B cell (primary cell): ENCODE measurements around the gene PARP8. TPM values are rescaled to one million over a fixed set of nuclear protein-coding genes. Genes with fewer than 3 reads are reported as not detected.

Experiments used
- ATAC-seq: fragments of 200-7000 bp; cut with Tn5 transposase; one replicate; pipeline ENCODE4 v1.10.0; 2021; ENCODE audit warnings: low read depth, mild to moderate bottlenecking, moderate number of reproducible peaks, moderate library complexity
- CTCF ChIA-PET: fragments of 350-600 bp; sonication (Branson Sonifier 250); formaldehyde crosslinking; loops from one replicate; lab custom pipeline; 2021; ENCODE audit warnings: antibody characterized with exemption, inconsistent platforms; lab: Charles Lee
- POLR2A ChIA-PET: fragments of 350-600 bp; sonication (Branson Sonifier 250); formaldehyde crosslinking; loops from one replicate; lab custom pipeline; 2021; ENCODE audit warnings: antibody characterized with exemption; lab: Charles Lee
- DNase-seq: peaks from one replicate; pipeline ENCODE4 v3.0.0; 2013
- H2AFZ ChIP-seq: 2 replicates; pipeline ENCODE4 v1.6.1; 2012; ENCODE audit warnings: mild to moderate bottlenecking, low read depth, low read length; ENCODE audit not compliant: insufficient read depth, poor library complexity, severe bottlenecking
- H3K27ac ChIP-seq, 2 donors: 1 replicate in 1 of 2; 2 replicates in 1 of 2; pipeline ENCODE4 v1.5.1; 2012 to 2013; ENCODE audit warnings: low read length in 2 of 2, mild to moderate bottlenecking in 2 of 2, moderate library complexity in 1 of 2
- H3K27me3 ChIP-seq, 4 experiments: fragments of 200-600 bp in 1 of 4; sonication (generic) in 1 of 4; replicated peaks in 1 of 4; 1 replicate in 2 of 4; 2 replicates in 2 of 4; pipeline versions ENCODE4 v1.6.1 to v1.7.0; 2013 to 2016; ENCODE audit warnings: low read length in 3 of 4, mild to moderate bottlenecking in 2 of 4, mixed read lengths in 1 of 4, moderate library complexity in 1 of 4; ENCODE audit not compliant: insufficient read depth in 4 of 4, control insufficient read depth in 3 of 4; ENCODE audit errors: control extremely low read depth in 1 of 4
- H3K36me3 ChIP-seq, 2 experiments: replicated peaks in 1 of 2; 1 replicate in 1 of 2; 2 replicates in 1 of 2; pipeline versions ENCODE4 v1.6.1 to v1.7.1; 2013; ENCODE audit warnings: low read length in 1 of 2; ENCODE audit not compliant: insufficient read depth in 2 of 2, control insufficient read depth in 1 of 2; ENCODE audit errors: control extremely low read depth in 1 of 2, extremely low read depth in 1 of 2
- H3K4me1 ChIP-seq, 2 donors: fragments of 200-600 bp in 1 of 2; sonication (generic) in 1 of 2; 1 replicate in 1 of 2; 2 replicates in 1 of 2; pipeline versions ENCODE4 v1.5.1 to v1.6.1; 2013 to 2017; ENCODE audit warnings: low read length in 2 of 2; ENCODE audit not compliant: control insufficient read depth in 2 of 2, insufficient read depth in 2 of 2
- H3K4me2 ChIP-seq: replicated peaks from 2 replicates; pipeline ENCODE3; 2012; ENCODE audit warnings: mild to moderate bottlenecking, low read depth, low read length; ENCODE audit not compliant: poor library complexity, severe bottlenecking
- H3K4me3 ChIP-seq, 5 experiments: fragments of 200-600 bp in 1 of 5; sonication (generic) in 1 of 5; 1 replicate in 3 of 5; 2 replicates in 2 of 5; pipeline versions ENCODE4 v1.5.1 to v1.7.0; 2011 to 2016; ENCODE audit warnings: low read length in 4 of 5, mild to moderate bottlenecking in 4 of 5, low read depth in 2 of 5, control low read depth in 1 of 5, moderate library complexity in 1 of 5; ENCODE audit not compliant: insufficient read depth in 1 of 5; ENCODE audit errors: control extremely low read depth in 1 of 5, extremely low read depth in 1 of 5
- H3K79me2 ChIP-seq: fragments of 200-600 bp; sonication (generic); one replicate; pipeline ENCODE4 v1.6.0; 2016; ENCODE audit warnings: low read length; ENCODE audit not compliant: control insufficient read depth, insufficient read depth
- H3K9ac ChIP-seq: fragments of 200-600 bp; sonication (generic); 2 replicates; pipeline ENCODE4 v1.6.1; 2017; ENCODE audit warnings: mild to moderate bottlenecking, low read length, moderate library complexity
- H3K9me3 ChIP-seq, 3 donors: one replicate each; pipeline versions ENCODE4 v1.6.1 to v1.7.1; 2013; ENCODE audit warnings: low read length in 2 of 3; ENCODE audit not compliant: control insufficient read depth in 2 of 3, insufficient read depth in 1 of 3; ENCODE audit errors: control extremely low read depth in 1 of 3
- H4K20me1 ChIP-seq: 2 replicates; pipeline ENCODE4 v1.6.0; 2012; ENCODE audit warnings: mild to moderate bottlenecking, low read length; ENCODE audit not compliant: insufficient read depth, control insufficient read depth, poor library complexity, severe bottlenecking
- H3K27ac Mint-ChIP-seq: one replicate; pipeline ENCODE4 v1.8.0; 2021; ENCODE audit warnings: mixed read lengths
- H3K27me3 Mint-ChIP-seq: one replicate; pipeline ENCODE4 v1.8.0; 2021; ENCODE audit warnings: mixed read lengths
- H3K4me1 Mint-ChIP-seq: one replicate; pipeline ENCODE4 v1.8.0; 2021; ENCODE audit warnings: mixed read lengths
- H3K4me3 Mint-ChIP-seq: one replicate; pipeline ENCODE4 v1.8.0; 2021; ENCODE audit warnings: mixed read lengths
- H3K9me3 Mint-ChIP-seq: one replicate; pipeline ENCODE4 v1.8.0; 2022; ENCODE audit warnings: mixed read lengths; ENCODE audit not compliant: insufficient read depth
- CTCF ChIP-seq: fragments of 200-600 bp; IDR thresholded peaks from one replicate; pipeline ENCODE4 v1.8.0; 2022; ENCODE audit warnings: antibody characterized with exemption, mild to moderate bottlenecking
- EZH2 ChIP-seq: IDR thresholded peaks from 2 replicates; pipeline ENCODE4 v1.6.1; 2012; ENCODE audit warnings: borderline replicate concordance, low read depth, mild to moderate bottlenecking, moderate library complexity, low read length; ENCODE audit not compliant: insufficient read depth, poor library complexity, severe bottlenecking
- intact Hi-C: fragments of 100-400 bp; cut with micrococcal nuclease; formaldehyde crosslinking; loops from one replicate; pipeline ENCODE4 v1.10.0; 2022
- polyA plus RNA-seq: library from polyadenylated mRNA; depleted of rRNA; stranded (reverse); fragments of >200 nt; gene quantifications from 2 replicates; pipeline ENCODE4 v1.2.3, GENCODE V29; 2012
- total RNA-seq, 2 donors: library from RNA; stranded (reverse); fragments of 120-200 nt in 1 of 2; gene quantifications; 1 replicate in 1 of 2; 2 replicates in 1 of 2; pipeline versions ENCODE4 v1.2.3 to v1.2.4, GENCODE V29; 2013 to 2022

PARP8 gene
- total and polyA plus RNA-seq, 2 donors (not counting 1 experiment from before 2014, with no cell fraction given), result 36.2 to 83.6 TPM

- Histone ChIP-seq H3K27ac (no peak overlapping the region), H3K27me3 (no peaks in the 10 kb centered on the region), H3K4me3 (no peak overlapping the region), H2AFZ (no peak overlapping the region), H3K9me3 (no peaks in the 10 kb centered on the region), H3K79me2 (no peaks in the 10 kb centered on the region), H3K4me2 (no peak overlapping the region), H3K9ac (no peak overlapping the region), H3K36me3 (peaks cover 5 to 23% of the 10 kb centered on the region in 2 experiments), H3K4me1 (no peaks in the 10 kb centered on the region), H4K20me1 (no peaks in the 10 kb centered on the region)
- no peak overlapping the region for H3K4me3 Mint-ChIP-seq
- ChIA-PET POLR2A (no interaction called here), CTCF (no interaction called here)
- intact Hi-C loops, result no loop called here
- TF ChIP-seq CTCF (no peak), EZH2 (no peak)
- no peaks in the 10 kb centered on the region for H3K9me3 Mint-ChIP-seq
- DNase-seq (no peak), ATAC-seq (no peak)
- no peak overlapping the region for H3K27ac Mint-ChIP-seq
- H3K4me1 Mint-ChIP-seq, result no peaks in the 10 kb centered on the region
- H3K27me3 Mint-ChIP-seq, result no peaks in the 10 kb centered on the region
Observed at GRCh38 chr5:50839472-50839871, 173.0 kb downstream of the PARP8 start.

GRCh38 chr5:50843091-50843490 is 176.7 kb downstream of the PARP8 start:
- ATAC-seq, result no peak
- ChIA-PET POLR2A (no interaction called here), CTCF (no interaction called here)
- Mint-ChIP-seq H3K27me3 (no peaks in the 10 kb centered on the region), H3K4me3 (no peak overlapping the region), H3K27ac (no peak overlapping the region), H3K9me3 (no peaks in the 10 kb centered on the region), H3K4me1 (no peaks in the 10 kb centered on the region)
- Histone ChIP-seq H3K9ac (no peak overlapping the region), H3K4me3 (no peak overlapping the region), H3K4me2 (no peak overlapping the region), H3K9me3 (no peaks in the 10 kb centered on the region), H3K27ac (no peak overlapping the region), H3K27me3 (no peaks in the 10 kb centered on the region), H3K79me2 (no peaks in the 10 kb centered on the region), H4K20me1 (no peaks in the 10 kb centered on the region), H2AFZ (no peak overlapping the region), H3K36me3 (peaks cover 3 to 7% of the 10 kb centered on the region in 2 experiments), H3K4me1 (no peaks in the 10 kb centered on the region)
- TF ChIP-seq CTCF (no peak), EZH2 (no peak)
- no peak for DNase-seq
- intact Hi-C loops, result no loop called here
